ENCODE measurements around the gene THEMIS2. TPM values are rescaled to one million over a fixed set of nuclear protein-coding genes. Genes with fewer than 3 reads are reported as not detected.
A peak's percentile ranks its signal among the peaks of the same experiment; 100 is the strongest.

Gene THEMIS2
- total and polyA plus RNA-seq, 4 donors = 5.3 to 36.1 (median 26.2) TPM

GRCh38 chr1:27886744-27887143 is 14.4 kb downstream of the THEMIS2 start:
- H3K27ac ChIP-seq (ENCODE audit: low read depth in 1 of 2, low read length in 2 of 2) = no peak overlapping the region
- ATAC-seq (ENCODE audit: low FRiP score) = no peak
- no peak for DNase-seq
- H3K36me3 ChIP-seq (ENCODE audit: control insufficient read depth in 1 of 2, insufficient read depth in 2 of 2, low read length in 1 of 2) = peaks cover 0 to 2% of the 10 kb centered on the region in 2 donors
- 81 to 88% methylated on average over 3 of the region's 3 CpGs for WGBS, 2 donors
- no peaks in the 10 kb centered on the region for H3K9me3 ChIP-seq (ENCODE audit: control insufficient read depth, low read length)
- intact Hi-C loops (cut with DNase I) = no loop called here
- no peaks in the 10 kb centered on the region for H3K27me3 ChIP-seq (ENCODE audit: control insufficient read depth in 1 of 2, insufficient read depth in 2 of 2, low read length in 1 of 2)
- no peak overlapping the region for H3K4me3 ChIP-seq (ENCODE audit: low read length in 2 of 2)
- H3K4me1 ChIP-seq (ENCODE audit: control insufficient read depth in 1 of 2, insufficient read depth in 2 of 2, low read length in 2 of 2) = no peaks in the 10 kb centered on the region

- ATAC-seq (ENCODE audit: low FRiP score) (no peak), DNase-seq (no peak)
- H3K36me3 ChIP-seq (ENCODE audit: control insufficient read depth in 1 of 2, insufficient read depth in 2 of 2, low read length in 1 of 2) = peaks cover 2 to 3% of the 10 kb centered on the region in 2 donors
- intact Hi-C loops (cut with DNase I) = no loop called here
- WGBS, 2 donors = 87 to 90% methylated on average over 8 of the region's 8 CpGs
- H3K27ac ChIP-seq (ENCODE audit: low read depth in 1 of 2, low read length in 2 of 2) = no peak overlapping the region
- no peaks in the 10 kb centered on the region for H3K4me1 ChIP-seq (ENCODE audit: control insufficient read depth in 1 of 2, insufficient read depth in 2 of 2, low read length in 2 of 2)
- H3K4me3 ChIP-seq (ENCODE audit: low read length in 2 of 2) = no peak overlapping the region
- H3K9me3 ChIP-seq (ENCODE audit: control insufficient read depth, low read length) = no peaks in the 10 kb centered on the region
- no peaks in the 10 kb centered on the region for H3K27me3 ChIP-seq (ENCODE audit: control insufficient read depth in 1 of 2, insufficient read depth in 2 of 2, low read length in 1 of 2)
Measured at GRCh38 chr1:27887215-27888021, 15.1 kb downstream of the THEMIS2 start.

GRCh38 chr1:27889506-27889905 is 17.2 kb downstream of the THEMIS2 start:
- Histone ChIP-seq H3K27ac (ENCODE audit: low read depth in 1 of 2, low read length in 2 of 2) (no peak overlapping the region), H3K4me1 (ENCODE audit: control insufficient read depth in 1 of 2, insufficient read depth in 2 of 2, low read length in 2 of 2) (no peaks in the 10 kb centered on the region), H3K9me3 (ENCODE audit: control insufficient read depth, low read length) (no peaks in the 10 kb centered on the region), H3K36me3 (ENCODE audit: control insufficient read depth in 1 of 2, insufficient read depth in 2 of 2, low read length in 1 of 2) (peaks cover 9% of the 10 kb centered on the region in 2 donors), H3K27me3 (ENCODE audit: control insufficient read depth in 1 of 2, insufficient read depth in 2 of 2, low read length in 1 of 2) (no peaks in the 10 kb centered on the region), H3K4me3 (ENCODE audit: low read length in 2 of 2) (no peak overlapping the region)
- intact Hi-C loops (cut with DNase I) = no loop called here
- ATAC-seq (ENCODE audit: low FRiP score) (no peak), DNase-seq (no peak)
- 86 to 87% methylated on average over 3 of the region's 3 CpGs for WGBS, 2 donors

- DNase-seq (no peak), ATAC-seq (ENCODE audit: low FRiP score) (peak; percentile 27)
- intact Hi-C loops (cut with DNase I) = no loop called here
- no peaks in the 10 kb centered on the region for H3K4me1 ChIP-seq (ENCODE audit: control insufficient read depth in 1 of 2, insufficient read depth in 2 of 2, low read length in 2 of 2)
- peaks cover 11% of the 10 kb centered on the region in 2 donors for H3K36me3 ChIP-seq (ENCODE audit: control insufficient read depth in 1 of 2, insufficient read depth in 2 of 2, low read length in 1 of 2)
- 74 to 76% methylated on average over 7 of the region's 7 CpGs for WGBS, 2 donors
- H3K4me3 ChIP-seq (ENCODE audit: low read length in 2 of 2) = no peak overlapping the region
- no peak overlapping the region for H3K27ac ChIP-seq (ENCODE audit: low read depth in 1 of 2, low read length in 2 of 2)
- no peaks in the 10 kb centered on the region for H3K9me3 ChIP-seq (ENCODE audit: control insufficient read depth, low read length)
- no peaks in the 10 kb centered on the region for H3K27me3 ChIP-seq (ENCODE audit: control insufficient read depth in 1 of 2, insufficient read depth in 2 of 2, low read length in 1 of 2)
Measured at GRCh38 chr1:27891196-27891889, 19.0 kb downstream of the THEMIS2 start.

GRCh38 chr1:27894521-27894920 is 22.2 kb downstream of the THEMIS2 start:
- no peak overlapping the region for H3K27ac ChIP-seq (ENCODE audit: low read depth in 1 of 2, low read length in 2 of 2)
- H3K36me3 ChIP-seq (ENCODE audit: control insufficient read depth in 1 of 2, insufficient read depth in 2 of 2, low read length in 1 of 2) = peaks cover 11 to 15% of the 10 kb centered on the region in 2 donors
- H3K4me3 ChIP-seq (ENCODE audit: low read length in 2 of 2) = no peak overlapping the region
- no peaks in the 10 kb centered on the region for H3K27me3 ChIP-seq (ENCODE audit: control insufficient read depth in 1 of 2, insufficient read depth in 2 of 2, low read length in 1 of 2)
- ATAC-seq (ENCODE audit: low FRiP score) (no peak), DNase-seq (no peak)
- no peaks in the 10 kb centered on the region for H3K4me1 ChIP-seq (ENCODE audit: control insufficient read depth in 1 of 2, insufficient read depth in 2 of 2, low read length in 2 of 2)
- 72% methylated on average over 3 of the region's 3 CpGs for WGBS, 2 donors
- intact Hi-C loops (cut with DNase I) = no loop called here
- no peaks in the 10 kb centered on the region for H3K9me3 ChIP-seq (ENCODE audit: control insufficient read depth, low read length)

- intact Hi-C loops (cut with DNase I) = no loop called here
- H3K4me1 ChIP-seq (ENCODE audit: control insufficient read depth in 1 of 2, insufficient read depth in 2 of 2, low read length in 2 of 2) = no peaks in the 10 kb centered on the region
- peaks cover 2% of the 10 kb centered on the region in 2 donors for H3K36me3 ChIP-seq (ENCODE audit: control insufficient read depth in 1 of 2, insufficient read depth in 2 of 2, low read length in 1 of 2)
- no peak for ATAC-seq (ENCODE audit: low FRiP score)
- DNase-seq = no peak
- H3K27ac ChIP-seq (ENCODE audit: low read depth in 1 of 2, low read length in 2 of 2) = no peak overlapping the region
- H3K27me3 ChIP-seq (ENCODE audit: control insufficient read depth in 1 of 2, insufficient read depth in 2 of 2, low read length in 1 of 2) = no peaks in the 10 kb centered on the region
- no peak overlapping the region for H3K4me3 ChIP-seq (ENCODE audit: low read length in 2 of 2)
- 90 to 92% methylated on average over 2 of the region's 2 CpGs for WGBS, 2 donors
- H3K9me3 ChIP-seq (ENCODE audit: control insufficient read depth, low read length) = no peaks in the 10 kb centered on the region
Measured at GRCh38 chr1:27906759-27907158, 34.4 kb downstream of the THEMIS2 start.

GRCh38 chr1:27912429-27912828 is 40.1 kb downstream of the THEMIS2 start:
- Histone ChIP-seq H3K27me3 (ENCODE audit: control insufficient read depth in 1 of 2, insufficient read depth in 2 of 2, low read length in 1 of 2) (no peaks in the 10 kb centered on the region), H3K4me3 (ENCODE audit: low read length in 2 of 2) (no peak overlapping the region), H3K4me1 (ENCODE audit: control insufficient read depth in 1 of 2, insufficient read depth in 2 of 2, low read length in 2 of 2) (no peaks in the 10 kb centered on the region), H3K9me3 (ENCODE audit: control insufficient read depth, low read length) (no peaks in the 10 kb centered on the region), H3K27ac (ENCODE audit: low read depth in 1 of 2, low read length in 2 of 2) (no peak overlapping the region), H3K36me3 (ENCODE audit: control insufficient read depth in 1 of 2, insufficient read depth in 2 of 2, low read length in 1 of 2) (peaks cover 2% of the 10 kb centered on the region in 2 donors)
- intact Hi-C loops (cut with DNase I) = no loop called here
- ATAC-seq (ENCODE audit: low FRiP score) (no peak), DNase-seq (no peak)
- WGBS, 2 donors = 97 to 98% methylated on average over 1 of the region's 1 CpG

- 60 to 64% methylated on average over 7 of the region's 7 CpGs for WGBS, 2 donors
- no peak overlapping the region for H3K4me3 ChIP-seq (ENCODE audit: low read length in 2 of 2)
Measured at GRCh38 chr1:27915082-27915575, 42.8 kb downstream of the THEMIS2 start.

More at GRCh38 chr1:27915082-27915575, 42.8 kb downstream of the THEMIS2 start:
- Histone ChIP-seq H3K9me3 (ENCODE audit: control insufficient read depth, low read length) (no peaks in the 10 kb centered on the region), H3K27me3 (ENCODE audit: control insufficient read depth in 1 of 2, insufficient read depth in 2 of 2, low read length in 1 of 2) (no peaks in the 10 kb centered on the region), H3K27ac (ENCODE audit: low read depth in 1 of 2, low read length in 2 of 2) (peak overlapping the region in 1 of 2 donors; percentile 43), H3K4me1 (ENCODE audit: control insufficient read depth in 1 of 2, insufficient read depth in 2 of 2, low read length in 2 of 2) (no peaks in the 10 kb centered on the region), H3K36me3 (ENCODE audit: control insufficient read depth in 1 of 2, insufficient read depth in 2 of 2, low read length in 1 of 2) (no peaks in the 10 kb centered on the region)
- no peak for DNase-seq
- intact Hi-C loops (cut with DNase I) = no loop called here
- ATAC-seq (ENCODE audit: low FRiP score) = peak; percentile 24
